ENCODE measurements around the gene ACY1.
A peak's percentile ranks its signal among the peaks of the same experiment; 100 is the strongest.

The ACY1 gene

DNA sequence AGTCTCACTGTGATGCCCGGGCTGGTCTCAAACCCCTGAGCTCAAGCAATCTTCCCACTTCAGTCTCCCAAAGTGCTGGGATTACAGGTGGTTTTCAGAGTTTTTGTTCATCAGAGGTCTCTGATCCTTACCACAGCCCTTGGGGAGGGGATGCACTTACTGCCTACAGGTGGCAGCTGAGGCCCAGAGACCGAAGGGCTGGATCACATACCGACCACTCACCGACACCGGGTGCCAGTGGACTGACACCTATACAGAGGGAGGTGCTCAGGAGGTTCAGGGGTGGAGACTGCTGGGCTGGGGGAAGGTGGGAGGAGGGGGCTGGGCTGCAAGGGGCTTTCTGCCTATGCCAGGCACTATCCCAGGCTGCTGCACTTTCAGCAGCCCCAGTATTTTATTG, 53.5 kb downstream of the ACY1 start:
- no peak overlapping the region for H3K4me3 ChIP-seq (ENCODE audit: control insufficient read depth, low read depth, low read length)
- TF ChIP-seq, protein P1, sequence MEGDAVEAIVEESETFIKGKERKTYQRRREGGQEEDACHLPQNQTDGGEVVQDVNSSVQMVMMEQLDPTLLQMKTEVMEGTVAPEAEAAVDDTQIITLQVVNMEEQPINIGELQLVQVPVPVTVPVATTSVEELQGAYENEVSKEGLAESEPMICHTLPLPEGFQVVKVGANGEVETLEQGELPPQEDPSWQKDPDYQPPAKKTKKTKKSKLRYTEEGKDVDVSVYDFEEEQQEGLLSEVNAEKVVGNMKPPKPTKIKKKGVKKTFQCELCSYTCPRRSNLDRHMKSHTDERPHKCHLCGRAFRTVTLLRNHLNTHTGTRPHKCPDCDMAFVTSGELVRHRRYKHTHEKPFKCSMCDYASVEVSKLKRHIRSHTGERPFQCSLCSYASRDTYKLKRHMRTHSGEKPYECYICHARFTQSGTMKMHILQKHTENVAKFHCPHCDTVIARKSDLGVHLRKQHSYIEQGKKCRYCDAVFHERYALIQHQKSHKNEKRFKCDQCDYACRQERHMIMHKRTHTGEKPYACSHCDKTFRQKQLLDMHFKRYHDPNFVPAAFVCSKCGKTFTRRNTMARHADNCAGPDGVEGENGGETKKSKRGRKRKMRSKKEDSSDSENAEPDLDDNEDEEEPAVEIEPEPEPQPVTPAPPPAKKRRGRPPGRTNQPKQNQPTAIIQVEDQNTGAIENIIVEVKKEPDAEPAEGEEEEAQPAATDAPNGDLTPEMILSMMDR (IDR thresholded peaks at IDR 0.05; ENCODE audit: control insufficient read depth, insufficient read depth, low read depth, low read length, missing control alignments): peak; percentile 3
- DNase-seq (ENCODE audit: low read depth): no peak

DNA sequence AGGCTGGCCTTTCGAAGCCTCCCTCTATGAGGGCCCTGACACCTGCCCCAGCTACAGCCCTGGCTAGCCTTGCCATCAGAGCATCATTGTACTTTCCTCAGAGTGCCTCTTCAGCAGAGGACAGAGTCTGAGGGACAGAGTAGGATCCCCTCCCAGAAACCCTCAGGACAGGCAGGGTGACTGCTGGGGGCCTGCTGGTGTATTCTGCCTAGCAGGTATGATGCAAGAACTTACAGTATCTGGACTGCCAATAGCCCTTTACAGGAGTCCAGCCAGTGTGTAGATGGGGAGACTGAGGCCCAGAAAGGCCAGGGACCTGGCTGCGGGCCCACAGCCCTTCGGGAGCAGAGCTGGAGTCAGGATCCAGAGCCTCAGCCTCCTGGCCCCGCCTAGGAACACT, 54.0 kb downstream of the ACY1 start:
- TF ChIP-seq, protein P1 (IDR thresholded peaks at IDR 0.05; ENCODE audit: control insufficient read depth, insufficient read depth, low read depth, low read length, missing control alignments): no peak
- no peak for DNase-seq (ENCODE audit: low read depth)
- H3K4me3 ChIP-seq (ENCODE audit: control insufficient read depth, low read depth, low read length): no peak overlapping the region

DNA sequence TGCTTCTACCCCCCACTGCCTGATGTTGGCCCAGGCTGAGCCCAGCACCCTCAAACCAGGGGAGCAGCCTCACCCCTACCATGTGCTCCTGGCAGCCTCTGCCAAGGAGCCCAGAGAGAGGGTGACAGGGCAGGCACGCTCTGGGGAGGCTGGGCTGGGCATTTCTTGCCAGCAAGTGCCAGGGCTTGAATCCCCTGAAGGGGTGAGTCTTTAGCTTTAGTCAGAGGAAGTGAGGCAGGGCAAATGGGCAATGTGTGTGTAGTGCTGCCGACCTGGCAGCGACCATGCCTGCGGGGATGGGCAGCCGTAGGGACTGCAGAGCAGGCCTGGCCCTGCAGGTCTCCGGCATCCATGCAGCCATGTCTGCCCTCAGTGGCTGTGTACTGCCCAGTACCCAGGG, 54.9 kb downstream of the ACY1 start:
- DNase-seq (ENCODE audit: low read depth): no peak
- H3K4me3 ChIP-seq (ENCODE audit: control insufficient read depth, low read depth, low read length): no peak overlapping the region
- TF ChIP-seq, protein P1 (IDR thresholded peaks at IDR 0.05; ENCODE audit: control insufficient read depth, insufficient read depth, low read depth, low read length, missing control alignments): no peak
